ENCODE data around the gene SBK1.

Gene SBK1

DNA sequence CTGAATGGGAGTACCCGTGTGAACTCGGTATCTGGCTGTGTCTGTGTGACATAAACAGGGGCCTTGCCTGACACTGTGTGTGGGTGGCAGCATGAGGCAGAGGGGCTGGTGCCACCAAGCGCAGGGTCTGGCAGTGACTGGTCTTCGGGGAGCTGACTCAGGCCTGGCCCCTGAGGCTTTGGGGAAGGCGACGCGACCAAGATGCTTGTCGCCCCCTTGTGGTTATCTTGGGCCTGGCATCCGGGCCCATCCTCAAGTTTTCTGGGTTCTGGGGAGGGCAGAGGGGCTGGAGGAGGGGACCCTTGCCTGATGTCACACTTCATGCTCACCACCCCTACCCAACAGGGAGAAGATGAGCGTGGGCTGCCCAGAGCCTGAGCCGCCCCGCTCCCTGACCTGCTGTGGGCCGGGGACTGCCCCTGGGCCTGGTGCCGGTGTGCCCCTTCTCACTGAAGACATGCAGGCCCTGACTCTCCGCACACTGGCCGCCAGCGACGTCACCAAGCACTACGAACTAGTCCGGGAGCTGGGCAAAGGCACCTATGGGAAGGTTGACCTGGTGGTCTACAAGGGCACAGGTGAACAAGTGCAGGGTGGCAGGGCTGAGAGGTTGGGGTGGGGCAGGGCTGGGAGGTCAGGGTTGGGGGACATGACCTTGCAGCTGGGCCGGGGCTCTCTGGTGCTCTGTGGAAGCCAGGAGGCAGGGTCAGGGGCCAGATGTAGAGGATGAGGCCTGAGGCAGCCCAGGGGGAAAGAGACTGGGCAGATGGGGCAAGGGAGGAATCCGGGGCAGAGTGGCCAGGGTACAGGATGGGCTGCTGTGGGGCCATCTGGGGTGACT lies 24.9 kb downstream of the SBK1 start:
- DNase-seq, result peak; percentile 71
- WGBS (ENCODE audit: extremely low coverage, insufficient coverage, low lambda C conversion rate), result no CpG with 5 or more reads among the region's 22 CpGs
- Histone ChIP-seq H3K56ac (ENCODE audit: low read length) (no peak overlapping the region), H2BK15ac (replicated peaks; ENCODE audit: low read depth) (no peak overlapping the region), H3K4me1 (ENCODE audit: control insufficient read depth, low read depth, low read length) (no peaks in the 10 kb centered on the region), H3K79me1 (ENCODE audit: low read length) (no peaks in the 10 kb centered on the region), H2AK5ac (ENCODE audit: low read length) (no peak overlapping the region), H3K27ac (ENCODE audit: low read depth, low read length) (no peak overlapping the region), H3K4me2 (ENCODE audit: low read length) (no peak overlapping the region), H3K9ac (ENCODE audit: low read length) (no peak overlapping the region), H3K36me3 (ENCODE audit: control insufficient read depth, insufficient read depth, low read length) (no peaks in the 10 kb centered on the region), H3K18ac (ENCODE audit: low read length) (no peak overlapping the region), H4K8ac (ENCODE audit: low read depth, low read length) (no peak overlapping the region), H2BK5ac (ENCODE audit: low read length) (no peak overlapping the region), H3K23ac (ENCODE audit: low read length) (no peak overlapping the region), H4K5ac (ENCODE audit: low read length) (no peak overlapping the region), H2BK120ac (ENCODE audit: low read depth, low read length) (no peak overlapping the region), H3K79me2 (ENCODE audit: control insufficient read depth, insufficient read depth, low read length) (no peaks in the 10 kb centered on the region), H3K27me3 (ENCODE audit: insufficient read depth, low read length, poor library complexity) (no peaks in the 10 kb centered on the region), H3K4ac (ENCODE audit: low read depth, low read length) (no peak overlapping the region), H3K4me3 (ENCODE audit: low read length) (no peak overlapping the region)

DNA sequence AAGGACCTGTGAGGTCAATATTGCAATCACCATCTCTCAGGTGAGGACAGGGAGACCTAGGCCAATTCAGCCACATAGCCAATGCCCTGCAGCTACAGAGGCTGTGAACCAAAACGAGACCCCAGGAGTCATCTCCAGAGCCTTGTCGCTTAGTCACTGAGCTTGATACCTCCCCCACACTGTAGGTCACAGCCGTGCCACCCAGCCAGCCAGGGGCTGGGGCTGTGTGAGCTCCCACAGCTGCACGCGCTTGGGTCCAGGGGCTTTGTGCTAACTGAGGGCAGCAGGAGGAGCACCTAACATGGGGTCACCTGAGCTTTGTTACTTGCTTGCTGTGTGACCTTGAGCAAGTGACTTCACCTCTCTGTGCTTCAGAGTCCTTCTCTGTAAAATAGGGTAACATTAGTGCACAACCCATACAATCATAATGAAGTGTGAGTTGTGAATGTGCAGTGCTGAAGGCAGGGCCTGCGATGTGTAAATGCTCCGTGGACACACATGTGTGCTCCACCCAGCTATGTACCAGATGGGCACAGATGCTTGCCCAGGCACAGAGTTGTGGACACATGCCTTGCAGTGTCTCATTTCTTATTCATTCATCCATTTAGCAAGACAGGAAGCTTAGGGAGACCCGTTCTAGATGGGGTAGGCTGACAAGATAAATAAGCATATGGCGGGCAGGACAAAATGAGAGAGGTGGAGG lies 25.9 kb downstream of the SBK1 start:
- no peak overlapping the region for H3K56ac ChIP-seq (ENCODE audit: low read length)
- H3K27me3 ChIP-seq (ENCODE audit: insufficient read depth, low read length, poor library complexity), result no peaks in the 10 kb centered on the region
- H2AK5ac ChIP-seq (ENCODE audit: low read length), result no peak overlapping the region
- no peak overlapping the region for H3K4me3 ChIP-seq (ENCODE audit: low read length)
- H2BK15ac ChIP-seq (replicated peaks; ENCODE audit: low read depth), result no peak overlapping the region
- H3K79me2 ChIP-seq (ENCODE audit: control insufficient read depth, insufficient read depth, low read length), result no peaks in the 10 kb centered on the region
- H3K4me1 ChIP-seq (ENCODE audit: control insufficient read depth, low read depth, low read length), result no peaks in the 10 kb centered on the region
- no peak overlapping the region for H4K8ac ChIP-seq (ENCODE audit: low read depth, low read length)
- no peak overlapping the region for H4K5ac ChIP-seq (ENCODE audit: low read length)
- H3K79me1 ChIP-seq (ENCODE audit: low read length), result no peaks in the 10 kb centered on the region
- H3K27ac ChIP-seq (ENCODE audit: low read depth, low read length), result no peak overlapping the region
- no CpG with 5 or more reads among the region's 9 CpGs for WGBS (ENCODE audit: extremely low coverage, insufficient coverage, low lambda C conversion rate)
- H2BK5ac ChIP-seq (ENCODE audit: low read length), result no peak overlapping the region
- no peak overlapping the region for H2BK120ac ChIP-seq (ENCODE audit: low read depth, low read length)
- H3K4me2 ChIP-seq (ENCODE audit: low read length), result no peak overlapping the region
- DNase-seq, result no peak
- no peaks in the 10 kb centered on the region for H3K36me3 ChIP-seq (ENCODE audit: control insufficient read depth, insufficient read depth, low read length)
- no peak overlapping the region for H3K23ac ChIP-seq (ENCODE audit: low read length)
- no peak overlapping the region for H3K18ac ChIP-seq (ENCODE audit: low read length)
- no peak overlapping the region for H3K4ac ChIP-seq (ENCODE audit: low read depth, low read length)
- no peak overlapping the region for H3K9ac ChIP-seq (ENCODE audit: low read length)

- WGBS (ENCODE audit: extremely low coverage, insufficient coverage, low lambda C conversion rate), result no CpG with 5 or more reads among the region's 26 CpGs
- no peak for DNase-seq
- no peak overlapping the region for H3K9ac ChIP-seq (ENCODE audit: low read length)
- H3K18ac ChIP-seq (ENCODE audit: low read length), result no peak overlapping the region
- no peaks in the 10 kb centered on the region for H3K27me3 ChIP-seq (ENCODE audit: insufficient read depth, low read length, poor library complexity)
- no peak overlapping the region for H3K23ac ChIP-seq (ENCODE audit: low read length)
- no peak overlapping the region for H4K8ac ChIP-seq (ENCODE audit: low read depth, low read length)
- H2BK5ac ChIP-seq (ENCODE audit: low read length), result no peak overlapping the region
- H3K79me1 ChIP-seq (ENCODE audit: low read length), result no peaks in the 10 kb centered on the region
- H3K4ac ChIP-seq (ENCODE audit: low read depth, low read length), result no peak overlapping the region
- H3K27ac ChIP-seq (ENCODE audit: low read depth, low read length), result no peak overlapping the region
- no peak overlapping the region for H2BK120ac ChIP-seq (ENCODE audit: low read depth, low read length)
- H2BK15ac ChIP-seq (replicated peaks; ENCODE audit: low read depth), result no peak overlapping the region
- no peak overlapping the region for H4K5ac ChIP-seq (ENCODE audit: low read length)
- no peak overlapping the region for H3K4me2 ChIP-seq (ENCODE audit: low read length)
- no peaks in the 10 kb centered on the region for H3K79me2 ChIP-seq (ENCODE audit: control insufficient read depth, insufficient read depth, low read length)
- H3K4me3 ChIP-seq (ENCODE audit: low read length), result no peak overlapping the region
- no peak overlapping the region for H3K56ac ChIP-seq (ENCODE audit: low read length)
- H3K4me1 ChIP-seq (ENCODE audit: control insufficient read depth, low read depth, low read length), result no peaks in the 10 kb centered on the region
- no peak overlapping the region for H2AK5ac ChIP-seq (ENCODE audit: low read length)
- no peaks in the 10 kb centered on the region for H3K36me3 ChIP-seq (ENCODE audit: control insufficient read depth, insufficient read depth, low read length)
These were observed 27.2 kb downstream of the SBK1 start for GRCh38 chr16:28319476-28320022.

GRCh38 chr16:28320023-28320561 lies 27.8 kb downstream of the SBK1 start:
- H2BK120ac ChIP-seq (ENCODE audit: low read depth, low read length), result no peak overlapping the region
- H3K4ac ChIP-seq (ENCODE audit: low read depth, low read length), result no peak overlapping the region
- DNase-seq, result no peak
- no peak overlapping the region for H3K23ac ChIP-seq (ENCODE audit: low read length)
- H3K4me3 ChIP-seq (ENCODE audit: low read length), result no peak overlapping the region
- no peak overlapping the region for H3K4me2 ChIP-seq (ENCODE audit: low read length)
- H3K18ac ChIP-seq (ENCODE audit: low read length), result no peak overlapping the region
- no peak overlapping the region for H4K5ac ChIP-seq (ENCODE audit: low read length)
- H3K36me3 ChIP-seq (ENCODE audit: control insufficient read depth, insufficient read depth, low read length), result no peaks in the 10 kb centered on the region
- H2BK5ac ChIP-seq (ENCODE audit: low read length), result no peak overlapping the region
- no peak overlapping the region for H4K8ac ChIP-seq (ENCODE audit: low read depth, low read length)
- H3K27me3 ChIP-seq (ENCODE audit: insufficient read depth, low read length, poor library complexity), result no peaks in the 10 kb centered on the region
- no peak overlapping the region for H2BK15ac ChIP-seq (replicated peaks; ENCODE audit: low read depth)
- H3K9ac ChIP-seq (ENCODE audit: low read length), result no peak overlapping the region
- no peaks in the 10 kb centered on the region for H3K79me1 ChIP-seq (ENCODE audit: low read length)
- H3K27ac ChIP-seq (ENCODE audit: low read depth, low read length), result no peak overlapping the region
- no peaks in the 10 kb centered on the region for H3K79me2 ChIP-seq (ENCODE audit: control insufficient read depth, insufficient read depth, low read length)
- H3K4me1 ChIP-seq (ENCODE audit: control insufficient read depth, low read depth, low read length), result no peaks in the 10 kb centered on the region
- WGBS (ENCODE audit: extremely low coverage, insufficient coverage, low lambda C conversion rate), result no CpG with 5 or more reads among the region's 73 CpGs
- H2AK5ac ChIP-seq (ENCODE audit: low read length), result no peak overlapping the region
- no peak overlapping the region for H3K56ac ChIP-seq (ENCODE audit: low read length)

- no peak for DNase-seq
- Histone ChIP-seq H4K8ac (ENCODE audit: low read depth, low read length) (no peak overlapping the region), H2AK5ac (ENCODE audit: low read length) (no peak overlapping the region), H3K23ac (ENCODE audit: low read length) (no peak overlapping the region), H4K5ac (ENCODE audit: low read length) (no peak overlapping the region), H3K27ac (ENCODE audit: low read depth, low read length) (no peak overlapping the region), H3K4me1 (ENCODE audit: control insufficient read depth, low read depth, low read length) (no peaks in the 10 kb centered on the region), H3K9ac (ENCODE audit: low read length) (no peak overlapping the region), H3K56ac (ENCODE audit: low read length) (no peak overlapping the region), H3K4ac (ENCODE audit: low read depth, low read length) (no peak overlapping the region), H2BK120ac (ENCODE audit: low read depth, low read length) (no peak overlapping the region), H3K79me1 (ENCODE audit: low read length) (no peaks in the 10 kb centered on the region), H3K18ac (ENCODE audit: low read length) (no peak overlapping the region), H2BK5ac (ENCODE audit: low read length) (no peak overlapping the region), H3K79me2 (ENCODE audit: control insufficient read depth, insufficient read depth, low read length) (no peaks in the 10 kb centered on the region), H2BK15ac (replicated peaks; ENCODE audit: low read depth) (no peak overlapping the region), H3K4me3 (ENCODE audit: low read length) (no peak overlapping the region), H3K36me3 (ENCODE audit: control insufficient read depth, insufficient read depth, low read length) (no peaks in the 10 kb centered on the region), H3K27me3 (ENCODE audit: insufficient read depth, low read length, poor library complexity) (no peaks in the 10 kb centered on the region), H3K4me2 (ENCODE audit: low read length) (no peak overlapping the region)
- no CpG with 5 or more reads among the region's 49 CpGs for WGBS (ENCODE audit: extremely low coverage, insufficient coverage, low lambda C conversion rate)
These were observed 28.4 kb downstream of the SBK1 start for GRCh38 chr16:28320741-28321140.

Measured in mesendoderm (in vitro differentiated cells).